ENCODE results near the gene TMEM145. TPM values are rescaled to one million over a fixed set of nuclear protein-coding genes. Genes with fewer than 3 reads are reported as not detected.

Gene TMEM145
- total RNA-seq, 1 donor: not detected

DNA sequence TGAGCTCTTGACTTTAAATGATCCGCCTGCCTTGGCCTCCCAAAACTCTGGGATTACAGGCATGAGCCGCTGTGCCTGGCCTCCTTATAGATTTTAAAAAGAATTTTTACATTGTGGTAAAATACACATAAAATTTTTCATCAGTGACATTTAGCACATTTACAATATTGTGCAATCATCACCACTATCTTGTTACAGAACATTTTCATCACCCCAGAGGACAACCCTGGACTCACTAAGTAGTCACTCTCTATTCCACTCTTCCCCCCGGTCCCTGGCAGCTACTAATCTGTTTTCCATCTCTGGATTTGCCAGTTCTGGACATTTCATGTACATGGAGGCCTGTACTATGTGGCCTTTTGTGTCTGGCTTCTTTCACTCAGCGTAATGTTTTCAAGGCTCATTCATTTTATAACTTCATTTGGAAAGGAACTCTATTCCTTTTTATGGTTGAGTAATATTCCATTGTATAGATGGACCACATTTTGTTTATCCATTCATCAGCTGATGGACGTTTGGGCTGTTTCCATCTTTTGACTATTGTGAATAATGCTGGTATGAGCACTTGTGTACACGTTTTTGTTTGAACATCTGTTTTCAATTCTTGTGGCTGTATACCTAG is 32.2 kb downstream of the TMEM145 start:
- TF ChIP-seq, protein P1, sequence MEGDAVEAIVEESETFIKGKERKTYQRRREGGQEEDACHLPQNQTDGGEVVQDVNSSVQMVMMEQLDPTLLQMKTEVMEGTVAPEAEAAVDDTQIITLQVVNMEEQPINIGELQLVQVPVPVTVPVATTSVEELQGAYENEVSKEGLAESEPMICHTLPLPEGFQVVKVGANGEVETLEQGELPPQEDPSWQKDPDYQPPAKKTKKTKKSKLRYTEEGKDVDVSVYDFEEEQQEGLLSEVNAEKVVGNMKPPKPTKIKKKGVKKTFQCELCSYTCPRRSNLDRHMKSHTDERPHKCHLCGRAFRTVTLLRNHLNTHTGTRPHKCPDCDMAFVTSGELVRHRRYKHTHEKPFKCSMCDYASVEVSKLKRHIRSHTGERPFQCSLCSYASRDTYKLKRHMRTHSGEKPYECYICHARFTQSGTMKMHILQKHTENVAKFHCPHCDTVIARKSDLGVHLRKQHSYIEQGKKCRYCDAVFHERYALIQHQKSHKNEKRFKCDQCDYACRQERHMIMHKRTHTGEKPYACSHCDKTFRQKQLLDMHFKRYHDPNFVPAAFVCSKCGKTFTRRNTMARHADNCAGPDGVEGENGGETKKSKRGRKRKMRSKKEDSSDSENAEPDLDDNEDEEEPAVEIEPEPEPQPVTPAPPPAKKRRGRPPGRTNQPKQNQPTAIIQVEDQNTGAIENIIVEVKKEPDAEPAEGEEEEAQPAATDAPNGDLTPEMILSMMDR (IDR thresholded peaks at IDR 0.05; ENCODE audit: insufficient read depth, low read length): no peak
- peak; percentile 70 for DNase-seq (ENCODE audit: low read depth)
- H3K4me3 ChIP-seq (ENCODE audit: low read depth, low read length): no peak overlapping the region

DNA sequence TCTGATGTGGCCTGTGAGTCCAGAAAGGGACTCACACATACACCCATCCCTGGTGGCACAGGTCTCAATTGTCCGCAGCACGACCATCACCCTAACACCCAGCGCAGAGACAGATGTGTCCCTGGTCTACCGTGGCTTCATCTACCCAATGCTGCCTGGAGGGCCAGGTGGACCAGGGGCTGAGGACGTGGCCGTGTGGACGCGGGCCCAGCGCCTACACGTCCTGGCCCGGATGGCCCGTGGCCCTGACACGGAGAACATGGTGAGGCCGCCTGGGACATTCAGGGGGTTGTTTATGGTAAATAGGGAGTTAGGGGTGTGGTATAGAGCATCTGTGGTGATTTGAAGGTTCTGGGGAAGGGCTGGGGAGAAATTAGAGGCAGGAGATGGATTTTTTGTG is 35.1 kb downstream of the TMEM145 start:
- no peak overlapping the region for H3K4me3 ChIP-seq (ENCODE audit: low read depth, low read length)
- DNase-seq (ENCODE audit: low read depth): no peak
- TF ChIP-seq, protein P1 (IDR thresholded peaks at IDR 0.05; ENCODE audit: insufficient read depth, low read length): no peak

DNA sequence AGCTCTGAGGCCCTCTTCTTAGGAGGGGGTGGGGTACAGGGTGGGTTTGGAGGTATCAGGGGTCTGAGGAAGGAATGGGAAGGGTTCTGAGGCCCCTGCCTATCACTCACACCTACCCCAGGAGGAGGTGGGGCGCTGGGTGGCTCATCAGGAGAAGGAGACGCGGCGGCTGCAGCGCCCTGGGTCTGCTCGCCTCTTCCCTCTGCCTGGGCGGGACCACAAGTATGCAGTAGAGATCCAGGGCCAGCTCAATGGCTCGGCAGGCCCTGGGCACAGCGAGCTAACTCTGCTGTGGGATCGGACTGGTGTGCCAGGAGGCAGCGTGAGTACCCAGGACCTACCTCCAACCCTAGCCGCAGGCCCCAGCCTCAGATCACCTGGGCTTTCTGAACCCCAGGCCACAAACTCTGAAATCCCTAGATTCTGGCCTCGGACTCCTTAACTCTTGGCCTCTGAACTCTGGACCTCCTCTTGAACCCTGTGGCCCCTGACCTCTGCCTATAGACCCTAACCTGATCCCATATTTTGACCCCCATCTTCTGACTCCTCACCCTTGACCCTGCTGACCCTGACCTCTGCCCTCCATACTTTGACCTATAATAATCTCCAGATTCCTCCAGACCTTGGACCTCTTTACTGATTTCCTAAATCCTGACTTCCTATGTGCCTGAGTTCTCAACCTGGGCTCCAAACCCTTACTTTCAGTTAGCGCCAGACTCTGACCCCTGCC is 36.4 kb downstream of the TMEM145 start:
- no peak for DNase-seq (ENCODE audit: low read depth)
- TF ChIP-seq, protein P1 (IDR thresholded peaks at IDR 0.05; ENCODE audit: insufficient read depth, low read length): no peak
- no peak overlapping the region for H3K4me3 ChIP-seq (ENCODE audit: low read depth, low read length)

DNA sequence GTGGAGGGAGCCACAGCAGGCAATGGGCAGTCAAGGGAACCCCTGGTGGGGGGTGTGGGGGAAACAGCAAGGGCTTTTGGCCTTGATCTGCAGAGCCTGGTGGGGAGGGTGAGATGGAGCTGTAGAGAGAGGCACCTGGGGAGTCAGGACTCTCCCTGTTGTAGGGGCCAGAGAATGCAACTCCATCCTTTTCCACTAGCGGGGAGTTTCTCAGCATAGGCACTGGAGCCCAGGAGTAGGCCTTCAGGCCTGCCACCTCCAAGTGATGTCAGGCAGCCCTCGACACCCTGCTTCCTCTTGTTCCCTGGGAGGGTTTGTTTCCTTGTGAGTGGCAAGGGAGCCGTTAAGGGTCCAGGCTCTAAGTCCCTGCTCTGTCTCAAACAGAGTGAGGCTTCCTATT is 37.3 kb downstream of the TMEM145 start:
- DNase-seq (ENCODE audit: low read depth): no peak
- TF ChIP-seq, protein P1 (IDR thresholded peaks at IDR 0.05; ENCODE audit: insufficient read depth, low read length): no peak
- no peak overlapping the region for H3K4me3 ChIP-seq (ENCODE audit: low read depth, low read length)

DNA sequence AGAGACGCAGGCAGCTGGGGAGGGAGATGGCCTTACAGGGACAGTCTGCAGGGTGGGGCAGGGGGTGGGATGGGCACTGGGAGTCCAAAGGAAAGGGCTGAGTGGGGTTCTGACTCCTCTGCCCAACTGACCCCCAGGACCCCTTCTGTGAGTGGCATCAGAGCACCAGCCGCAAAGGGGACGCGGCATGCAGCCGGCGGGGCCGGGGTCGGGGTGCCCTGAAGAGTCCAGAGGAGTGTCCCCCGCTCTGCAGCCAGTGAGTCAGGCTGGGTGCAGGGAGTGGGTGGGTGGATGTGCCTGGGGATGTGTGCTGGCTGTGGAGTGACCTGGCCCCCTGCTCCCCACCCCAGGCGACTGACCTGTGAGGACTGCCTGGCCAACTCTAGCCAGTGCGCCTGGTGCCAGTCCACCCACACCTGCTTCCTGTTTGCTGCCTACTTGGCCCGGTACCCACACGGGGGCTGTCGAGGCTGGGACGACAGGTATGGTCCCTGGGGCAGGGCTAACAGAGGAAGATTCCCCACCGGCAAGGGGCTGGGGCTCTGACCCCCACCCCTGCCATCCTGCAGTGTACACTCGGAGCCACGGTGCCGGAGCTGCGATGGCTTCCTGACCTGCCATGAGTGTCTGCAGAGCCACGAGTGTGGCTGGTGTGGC is 38.1 kb downstream of the TMEM145 start:
- TF ChIP-seq, protein P1 (IDR thresholded peaks at IDR 0.05; ENCODE audit: insufficient read depth, low read length): no peak
- no peak for DNase-seq (ENCODE audit: low read depth)

DNA sequence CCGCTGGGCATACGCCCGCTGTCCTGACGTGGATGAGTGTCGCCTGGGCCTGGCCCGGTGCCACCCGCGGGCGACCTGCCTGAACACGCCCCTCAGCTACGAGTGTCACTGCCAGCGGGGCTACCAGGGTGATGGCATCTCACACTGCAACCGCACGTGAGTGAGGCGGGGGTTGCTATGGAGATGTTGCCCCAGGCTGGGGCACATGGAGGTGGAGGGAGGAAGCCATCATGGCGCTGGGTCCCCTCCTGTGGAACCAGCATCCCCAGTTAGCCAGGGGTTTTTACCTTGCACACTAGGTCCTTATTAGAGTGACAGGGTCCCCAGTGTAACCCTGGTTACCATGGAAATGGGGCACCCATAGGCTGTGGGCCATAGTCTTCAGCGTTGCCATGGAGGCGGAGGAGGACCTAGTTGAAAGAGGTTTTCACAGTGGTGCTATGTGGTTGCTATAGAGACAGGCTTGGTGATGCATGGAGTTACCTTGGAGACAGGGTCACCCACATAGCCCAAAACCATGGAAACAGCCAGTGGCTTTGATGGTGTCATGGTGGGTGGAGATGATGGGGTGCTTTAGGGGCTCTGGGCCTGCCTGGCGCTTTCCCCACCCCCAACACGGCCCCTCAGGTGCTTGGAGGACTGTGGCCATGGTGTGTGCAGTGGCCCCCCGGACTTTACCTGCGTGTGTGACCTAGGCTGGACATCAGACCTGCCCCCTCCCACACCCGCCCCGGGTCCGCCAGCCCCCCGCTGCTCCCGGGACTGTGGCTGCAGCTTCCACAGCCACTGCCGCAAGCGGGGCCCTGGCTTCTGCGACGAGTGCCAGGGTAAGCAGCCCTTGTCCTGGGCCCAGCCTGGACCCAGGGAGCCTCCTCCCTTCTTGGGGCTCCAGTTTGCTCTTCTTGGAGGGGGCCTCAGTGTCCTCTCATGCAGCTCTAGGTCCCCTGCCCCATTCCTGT is 39.5 kb downstream of the TMEM145 start:
- H3K4me3 ChIP-seq (ENCODE audit: low read depth, low read length): no peak overlapping the region
- DNase-seq (ENCODE audit: low read depth): no peak
- TF ChIP-seq, protein P1 (IDR thresholded peaks at IDR 0.05; ENCODE audit: insufficient read depth, low read length): no peak

More for the DNA sequence above, 38.1 kb downstream of the TMEM145 start:
- H3K4me3 ChIP-seq (ENCODE audit: low read depth, low read length): no peak overlapping the region
